Urothelium cell line (cell line): ENCODE measurements around the gene MPP7.

ENCODE experiments used
- DNase-seq: peaks from one replicate; pipeline ENCODE4 v3.0.0; 2011; ENCODE audit warnings: low spot score, mixed read lengths
- FAIRE-seq: peaks from 2 replicates; lab custom pipeline; 2011; peaks lifted over from hg19 to GRCh38; lab: Jason Lieb, UNC

The MPP7 gene

GRCh38 chr10:28274475-28274874 is 28.4 kb downstream of the MPP7 start:
- no peak for FAIRE-seq
- no peak for DNase-seq

DNA sequence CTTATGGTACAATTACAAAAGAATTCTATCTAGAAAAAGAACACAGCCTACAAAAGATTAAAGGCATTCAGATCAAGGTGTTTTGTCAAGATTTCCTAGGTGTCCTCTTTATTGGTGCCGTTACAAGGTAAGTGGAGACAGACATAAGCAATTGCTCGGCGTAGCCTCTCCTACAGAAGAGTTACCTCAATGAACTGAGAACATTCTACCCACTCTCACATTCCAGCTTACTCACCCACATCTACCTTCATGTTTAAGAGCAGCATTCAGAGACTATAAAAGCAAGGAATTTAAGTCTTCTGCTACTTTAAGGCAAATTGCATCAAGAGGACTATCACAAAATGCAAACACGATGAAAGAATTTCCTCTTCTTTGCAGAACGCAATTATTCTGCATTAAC is 29.5 kb downstream of the MPP7 start:
- DNase-seq, result no peak
- no peak for FAIRE-seq

DNA sequence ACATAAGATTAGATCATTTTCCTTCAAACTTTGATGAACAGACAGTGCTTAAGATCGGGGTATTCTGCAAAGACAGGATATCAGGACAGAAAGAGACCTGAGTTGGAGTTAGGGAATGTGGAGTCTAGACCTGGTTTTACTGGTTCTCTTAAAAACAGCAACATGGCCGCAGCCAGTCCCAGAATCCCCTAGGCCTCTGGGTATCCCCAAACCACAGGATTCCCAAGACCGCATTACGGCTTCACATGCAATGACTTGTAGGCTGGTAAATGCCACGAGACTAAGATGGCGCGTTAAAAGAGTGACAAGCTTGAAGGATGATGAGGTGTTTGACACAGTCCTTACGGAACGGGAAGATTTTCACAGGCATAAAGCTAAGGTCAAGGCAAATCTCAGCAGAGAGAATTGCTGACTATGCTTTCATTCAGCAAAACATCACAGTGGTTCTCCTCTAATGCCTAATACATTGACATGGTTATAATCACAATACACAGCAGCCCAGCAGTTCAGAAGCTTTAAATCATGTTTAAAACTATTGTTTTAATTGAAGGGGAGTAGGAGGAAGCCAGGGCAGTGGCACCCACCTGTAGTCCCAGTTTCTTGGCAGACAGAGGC is 32.9 kb downstream of the MPP7 start:
- DNase-seq (no peak), FAIRE-seq (no peak)

DNA sequence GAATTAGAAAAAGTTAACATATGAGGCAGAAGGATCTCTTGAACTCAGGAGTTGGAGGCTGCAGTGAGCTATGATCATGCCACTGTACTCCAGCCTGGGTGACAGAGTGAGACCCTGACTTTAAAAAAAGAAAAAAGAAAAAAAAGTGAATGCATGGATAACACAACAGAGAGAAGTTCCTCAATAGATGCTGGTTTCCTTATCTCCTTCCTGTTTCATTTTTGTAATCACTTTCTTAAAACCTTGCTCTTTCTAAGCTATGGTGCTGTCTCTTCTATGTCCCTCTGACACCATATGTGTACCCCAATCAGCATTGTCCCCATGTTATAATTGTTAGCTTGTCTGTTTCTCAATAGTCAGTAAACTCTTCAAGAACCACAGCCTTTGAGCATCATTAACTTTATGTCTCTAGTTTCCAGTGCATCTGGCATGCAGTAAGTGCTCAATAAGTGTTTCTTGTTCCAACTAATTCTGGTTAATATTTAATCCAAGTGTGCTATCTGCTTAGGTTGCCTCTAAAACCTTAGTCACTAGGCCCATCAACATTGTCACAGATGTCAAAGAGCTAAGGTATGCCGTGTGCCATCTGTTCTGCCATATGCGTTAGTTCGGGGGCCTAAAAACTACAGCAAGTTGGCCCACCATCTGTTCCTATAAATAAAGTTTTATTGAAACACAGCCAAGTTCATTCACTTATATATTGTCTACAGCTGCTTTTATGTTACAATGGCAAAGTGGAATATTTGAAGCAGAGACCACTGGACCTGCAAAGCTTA is 36.2 kb downstream of the MPP7 start:
- DNase-seq (no peak), FAIRE-seq (no peak)

- no peak for DNase-seq
- FAIRE-seq, result no peak
These were observed 39.6 kb downstream of the MPP7 start for GRCh38 chr10:28263136-28263857.

- DNase-seq, result peak; percentile 10
- FAIRE-seq, result no peak
These were observed 46.1 kb downstream of the MPP7 start for GRCh38 chr10:28256776-28257175.

- DNase-seq (peak; percentile 32), FAIRE-seq (no peak)
These were observed 48.4 kb downstream of the MPP7 start for GRCh38 chr10:28254290-28254985.

DNA sequence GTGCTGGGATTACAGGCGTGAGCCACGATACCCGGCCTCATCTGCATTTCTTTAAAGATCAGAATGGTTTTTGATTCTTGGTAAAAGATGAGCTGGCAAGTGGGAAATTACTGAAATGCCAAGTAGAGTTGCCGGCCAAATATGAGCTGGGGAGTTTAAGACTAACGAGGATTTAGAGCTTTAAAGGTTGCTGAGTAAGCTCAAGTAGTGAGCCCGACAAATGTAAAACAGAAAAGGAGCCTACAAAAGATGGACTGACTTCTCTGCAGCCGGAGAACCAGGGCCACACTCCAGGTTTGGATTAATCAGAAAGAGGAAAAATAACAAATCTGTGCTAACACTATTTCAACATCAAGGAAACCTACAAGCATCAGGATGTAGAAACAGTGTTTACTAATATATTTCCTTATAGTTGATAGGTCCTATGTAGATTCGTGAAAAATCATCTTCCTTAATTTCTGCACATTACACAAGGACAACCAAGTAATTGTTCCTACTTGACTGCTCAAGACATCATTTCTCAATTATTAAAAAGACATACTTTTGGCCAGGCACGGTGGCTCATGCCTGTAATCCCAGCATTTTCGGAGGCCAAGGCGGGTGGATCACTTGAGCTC is 49.6 kb downstream of the MPP7 start:
- FAIRE-seq (no peak), DNase-seq (no peak)
